ENCODE measurements around the gene CES4A.

The CES4A gene

GRCh38 chr16:67021321-67021720 lies 32.9 kb downstream of the CES4A start:
- no peak overlapping the region for H3K4me3 ChIP-seq (replicated peaks in 1 of 2; ENCODE audit: low read depth in 2 of 2, low read length in 2 of 2)
- TF ChIP-seq CTCF (IDR thresholded peaks at IDR 0.05; ENCODE audit: low read depth, low read length), result no peak
- DNase-seq (ENCODE audit: low read depth in 2 of 2), result no peak

- H3K4me3 ChIP-seq (replicated peaks in 1 of 2; ENCODE audit: low read depth in 2 of 2, low read length in 2 of 2), result no peak overlapping the region
- peak; percentile 27 to 43 for DNase-seq (ENCODE audit: low read depth in 2 of 2)
- TF ChIP-seq CTCF (IDR thresholded peaks at IDR 0.05; ENCODE audit: low read depth, low read length), result no peak
These were observed 34.3 kb downstream of the CES4A start for GRCh38 chr16:67022531-67023214.

- H3K4me3 ChIP-seq (replicated peaks in 1 of 2; ENCODE audit: low read depth in 2 of 2, low read length in 2 of 2), result no peak overlapping the region
- DNase-seq (ENCODE audit: low read depth in 2 of 2), result no peak
These were observed 35.3 kb downstream of the CES4A start for GRCh38 chr16:67023689-67024088.

GRCh38 chr16:67024384-67025209 lies 36.2 kb downstream of the CES4A start:
- DNase-seq (ENCODE audit: low read depth in 2 of 2), result no peak
- H3K4me3 ChIP-seq (replicated peaks in 1 of 2; ENCODE audit: low read depth in 2 of 2, low read length in 2 of 2), result no peak overlapping the region
- TF ChIP-seq CTCF (IDR thresholded peaks at IDR 0.05; ENCODE audit: low read depth, low read length), result no peak

More at GRCh38 chr16:67023689-67024088, 35.3 kb downstream of the CES4A start:
- TF ChIP-seq CTCF (IDR thresholded peaks at IDR 0.05; ENCODE audit: low read depth, low read length), result no peak

GRCh38 chr16:67025210-67025550 lies 36.8 kb downstream of the CES4A start:
- no peak overlapping the region for H3K4me3 ChIP-seq (replicated peaks in 1 of 2; ENCODE audit: low read depth in 2 of 2, low read length in 2 of 2)
- DNase-seq (ENCODE audit: low read depth in 2 of 2), result no peak
- TF ChIP-seq CTCF (IDR thresholded peaks at IDR 0.05; ENCODE audit: low read depth, low read length), result no peak

GRCh38 chr16:67026570-67026969 lies 38.2 kb downstream of the CES4A start:
- DNase-seq (ENCODE audit: low read depth in 2 of 2), result no peak
- no peak for TF ChIP-seq CTCF (IDR thresholded peaks at IDR 0.05; ENCODE audit: low read depth, low read length)
- no peak overlapping the region for H3K4me3 ChIP-seq (replicated peaks in 1 of 2; ENCODE audit: low read depth in 2 of 2, low read length in 2 of 2)
